GM21447 (cell line): ENCODE measurements around the gene SESN1.

Experiments used
- ATAC-seq: cut with Tn5 transposase; IDR thresholded peaks from one replicate; pipeline ENCODE4 v1.9.1; 2021; ENCODE audit not compliant: unreplicated experiment

Gene SESN1

GRCh38 chr6:109031416-109031815, 63.2 kb downstream of the SESN1 start:
- ATAC-seq = no peak

DNA sequence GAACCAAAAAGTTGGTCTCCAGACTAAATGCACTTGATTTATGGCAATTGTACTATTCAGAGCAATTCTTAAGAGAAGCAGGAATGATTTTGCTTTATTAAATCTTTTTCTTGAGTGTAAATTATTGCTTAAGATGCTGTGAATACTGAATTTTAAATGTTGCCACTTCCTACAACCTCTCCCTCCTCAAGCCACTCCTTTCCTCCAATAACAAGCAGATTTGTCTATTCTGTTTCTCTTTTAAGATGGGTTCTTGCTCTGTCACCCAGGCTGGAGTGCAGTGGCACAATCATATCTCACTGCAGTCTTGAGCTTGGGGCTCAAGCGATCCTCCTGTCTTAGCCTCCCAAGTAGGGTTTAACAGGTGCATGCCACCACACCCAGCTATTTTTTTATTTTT, 65.3 kb downstream of the SESN1 start:
- no peak for ATAC-seq

GRCh38 chr6:109028439-109028838, 66.2 kb downstream of the SESN1 start:
- ATAC-seq = no peak

GRCh38 chr6:109027964-109028363, 66.7 kb downstream of the SESN1 start:
- ATAC-seq = no peak

DNA sequence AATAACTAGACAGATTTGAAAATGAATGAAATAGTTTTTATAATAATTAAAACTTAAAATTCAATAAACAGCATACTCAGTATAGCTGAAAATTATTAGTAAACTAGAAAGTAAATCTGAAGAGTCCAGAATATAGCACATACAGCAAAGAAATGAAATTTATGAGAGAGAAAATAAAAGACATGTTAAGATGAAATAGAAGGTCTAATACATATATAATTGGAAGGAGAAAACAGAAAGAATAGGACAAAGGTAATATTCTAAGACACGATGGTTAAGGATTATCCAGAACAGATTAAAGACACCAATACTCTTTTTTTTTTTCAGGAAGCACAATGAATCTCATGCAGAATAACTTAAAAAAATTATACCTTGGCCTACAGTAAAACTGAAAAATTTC, 69.0 kb downstream of the SESN1 start:
- no peak for ATAC-seq

GRCh38 chr6:109024784-109025183, 69.9 kb downstream of the SESN1 start:
- no peak for ATAC-seq

DNA sequence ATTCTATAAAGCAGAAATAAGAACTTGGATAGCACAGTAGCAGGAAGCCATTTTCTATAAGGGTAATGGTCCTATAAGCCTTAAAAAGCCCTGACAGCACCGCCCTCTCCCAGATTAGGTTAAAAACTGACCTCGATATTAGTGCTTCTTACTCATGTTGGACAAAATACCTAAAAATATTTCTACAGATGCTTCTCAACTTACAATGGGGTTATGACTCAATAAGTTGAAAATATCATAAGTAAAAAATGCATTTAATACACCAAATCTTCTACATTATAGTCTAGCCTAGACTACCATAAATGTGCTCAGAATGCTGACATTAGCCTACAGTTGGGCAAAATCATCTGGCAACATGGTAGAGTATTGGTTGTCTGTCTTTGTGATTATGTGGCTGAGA, 70.3 kb downstream of the SESN1 start:
- no peak for ATAC-seq

- ATAC-seq = no peak
Measured at GRCh38 chr6:109023356-109023925, 71.2 kb downstream of the SESN1 start.

DNA sequence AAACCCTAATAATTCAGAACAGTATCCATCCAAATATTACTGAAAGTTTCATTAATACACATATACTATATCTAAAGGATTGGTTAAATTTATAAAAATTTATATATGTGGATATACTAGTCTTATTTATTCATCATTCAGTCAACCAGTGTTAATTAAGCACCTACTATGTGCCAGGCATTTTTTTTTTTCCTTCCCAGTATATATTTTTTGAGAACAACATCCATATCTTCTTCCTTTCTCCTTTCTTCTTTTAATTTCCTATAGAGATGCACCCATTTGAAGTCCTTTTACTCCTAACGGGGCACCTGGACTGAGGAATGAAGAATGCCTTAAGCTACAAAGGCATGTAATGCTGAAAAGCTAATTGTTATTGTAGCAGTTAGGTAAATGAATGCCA, 72.8 kb downstream of the SESN1 start:
- no peak for ATAC-seq

DNA sequence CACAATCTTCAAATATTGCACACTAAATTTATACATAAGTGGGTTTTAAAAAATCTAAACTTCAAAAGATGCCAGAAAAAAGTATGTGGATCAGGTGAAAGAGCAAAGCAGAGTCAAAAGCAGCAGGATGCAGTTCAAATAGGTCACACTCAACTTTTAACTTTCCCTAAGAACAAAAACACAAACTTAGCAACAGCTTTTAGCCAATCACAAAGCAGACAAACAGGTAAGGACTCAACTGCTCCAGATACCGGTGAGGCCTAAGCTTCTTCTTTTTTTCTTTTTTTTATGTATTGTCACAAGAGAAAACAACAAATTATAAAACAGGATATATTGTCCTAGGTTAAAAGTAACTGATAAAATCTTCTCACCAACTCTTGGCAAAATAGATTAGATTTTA, 74.7 kb downstream of the SESN1 start:
- ATAC-seq = no peak

DNA sequence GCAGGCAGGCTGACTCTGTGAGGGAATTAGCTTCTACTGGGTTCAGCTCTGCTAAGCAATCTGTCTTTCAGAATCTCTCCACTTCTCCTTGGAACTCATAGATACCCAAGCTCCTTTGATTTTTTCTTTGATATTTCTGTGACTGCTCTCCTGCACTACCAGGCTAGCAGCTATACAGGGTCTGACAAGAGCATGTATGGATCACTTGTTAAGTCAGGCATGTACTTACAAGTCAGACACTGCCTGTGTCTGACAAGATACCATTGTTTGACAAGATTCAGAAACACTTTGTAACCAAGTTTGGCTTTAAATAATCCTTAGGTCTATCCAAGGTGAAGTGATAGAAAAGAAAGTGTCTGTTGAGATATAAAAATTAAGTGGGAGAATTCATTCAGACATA, 79.5 kb downstream of the SESN1 start:
- no peak for ATAC-seq

GRCh38 chr6:109014606-109015005, 80.0 kb downstream of the SESN1 start:
- no peak for ATAC-seq

- ATAC-seq = no peak
Measured at GRCh38 chr6:109013656-109014305, 80.9 kb downstream of the SESN1 start.

GRCh38 chr6:109010705-109011102, 83.9 kb downstream of the SESN1 start:
- no peak for ATAC-seq

DNA sequence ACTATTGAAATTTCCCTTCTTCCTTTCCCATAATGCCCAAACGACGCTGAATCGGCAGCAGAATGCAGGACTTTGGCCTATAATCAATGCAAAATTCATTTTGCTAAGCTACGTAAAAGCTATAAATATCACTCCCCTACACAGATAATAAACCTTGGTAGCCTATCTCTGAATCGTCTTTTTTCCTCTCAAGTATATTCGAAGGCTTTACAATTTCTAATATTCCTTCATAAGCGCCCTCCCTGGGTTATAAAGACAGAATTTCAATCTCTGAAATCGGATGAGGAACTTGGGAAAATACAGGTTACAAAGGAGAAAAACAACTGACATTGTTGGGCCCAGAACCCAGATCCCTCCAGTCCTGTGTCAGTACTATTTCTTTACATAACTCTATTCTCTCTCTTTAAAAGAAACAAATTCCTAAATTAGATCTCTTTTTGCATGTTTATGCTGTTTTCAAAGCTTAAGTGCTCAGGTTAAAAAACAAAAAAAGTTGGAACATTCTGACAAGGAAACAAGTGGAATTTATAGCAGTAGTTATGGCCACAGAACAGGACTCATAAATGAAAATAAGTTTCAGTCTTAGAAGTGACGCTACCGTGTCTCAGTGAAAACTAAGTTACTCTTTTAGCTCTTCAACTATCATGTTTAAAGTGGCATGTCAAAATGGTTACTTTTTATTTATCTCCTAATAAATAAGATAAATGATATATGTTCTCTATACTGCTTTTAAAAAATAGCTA, 84.5 kb downstream of the SESN1 start:
- no peak for ATAC-seq

DNA sequence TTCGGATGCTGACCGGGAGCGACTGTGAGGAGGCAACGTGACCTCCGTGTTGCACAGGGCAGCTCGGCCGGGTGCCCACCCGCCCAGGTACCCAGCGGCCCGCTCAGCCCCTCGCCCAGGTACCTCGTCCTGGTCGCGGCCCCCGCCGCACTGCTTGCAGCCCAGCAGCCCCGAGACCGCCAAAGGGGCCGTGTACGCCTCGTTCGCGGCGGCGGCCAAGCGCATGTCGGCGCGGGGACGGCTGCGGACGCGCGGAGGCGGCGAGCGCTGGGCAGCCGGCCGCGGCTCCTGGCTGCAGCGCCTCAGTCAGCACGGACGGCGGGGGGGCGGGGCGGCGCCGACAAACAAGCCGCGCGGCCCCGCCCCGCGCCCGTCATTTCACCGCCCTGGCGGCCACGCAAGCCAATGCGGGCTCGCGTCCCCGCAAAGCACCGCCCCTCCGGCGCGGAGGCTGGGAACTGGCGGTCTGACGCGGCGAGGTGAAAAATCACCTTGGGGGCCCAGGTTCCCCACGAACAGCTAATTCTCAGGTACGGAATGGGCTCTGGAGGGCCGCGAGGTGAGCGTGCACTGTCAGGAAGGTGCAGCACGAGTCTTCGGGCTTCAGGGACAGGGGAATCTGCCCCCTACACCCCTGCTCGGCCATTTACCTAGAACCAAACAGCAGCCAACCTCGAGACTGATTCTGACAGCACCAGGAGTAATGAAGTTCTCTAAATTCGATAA, 85.2 kb downstream of the SESN1 start:
- peak; percentile 86 for ATAC-seq

DNA sequence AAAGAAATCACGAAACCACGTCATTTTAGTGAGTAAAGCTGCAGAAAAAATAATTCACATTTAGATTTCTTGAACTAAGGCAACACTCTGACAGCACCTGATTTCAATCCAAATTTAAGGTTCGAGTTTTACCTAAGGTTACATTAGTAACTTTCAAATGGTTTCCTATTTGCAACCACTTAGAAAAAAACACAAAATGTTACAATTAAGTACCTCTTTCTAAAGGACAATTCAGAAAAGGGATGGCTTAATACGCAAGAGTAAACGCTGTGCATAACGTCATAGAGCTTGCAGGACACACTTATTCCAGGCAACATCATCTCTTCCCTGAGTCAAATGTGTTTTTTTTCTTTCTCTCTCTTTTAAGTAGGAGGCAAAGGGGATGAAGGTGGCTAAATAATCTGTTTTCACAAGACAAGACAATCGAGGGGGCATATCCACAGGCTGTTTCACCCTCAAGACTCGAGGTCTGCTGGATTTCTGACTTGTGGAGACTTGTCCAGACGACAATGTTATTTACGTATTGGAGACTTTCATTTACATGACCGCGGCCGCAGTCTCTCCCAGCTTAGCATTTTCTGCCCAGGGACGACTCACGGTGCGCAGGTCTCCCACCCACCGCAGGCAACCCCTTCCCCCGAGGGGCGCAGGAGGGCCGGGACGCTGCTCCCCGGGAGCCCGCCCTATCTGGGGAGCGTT, 86.0 kb downstream of the SESN1 start:
- ATAC-seq = peak; percentile 15

GRCh38 chr6:109008054-109008453, 86.6 kb downstream of the SESN1 start:
- ATAC-seq = no peak

GRCh38 chr6:109007521-109007920, 87.1 kb downstream of the SESN1 start:
- no peak for ATAC-seq

DNA sequence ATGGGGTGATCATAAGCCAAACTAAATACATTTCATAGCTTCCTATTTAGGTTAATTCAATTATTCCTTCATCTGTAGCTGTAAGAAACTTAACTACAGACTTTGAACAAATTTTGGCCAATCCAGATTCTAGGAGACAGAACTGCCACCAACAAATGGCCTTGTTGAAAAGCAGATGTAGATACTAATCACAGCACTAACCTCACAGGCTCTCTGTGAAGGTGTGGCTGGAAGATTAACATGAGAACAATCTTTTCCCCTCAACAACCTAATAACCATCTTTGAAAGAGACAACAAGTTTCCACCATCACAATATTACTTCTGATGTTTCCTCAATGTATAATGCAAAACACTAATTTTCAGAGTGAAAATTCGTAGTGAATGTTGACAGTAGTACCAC, 87.8 kb downstream of the SESN1 start:
- ATAC-seq = no peak

DNA sequence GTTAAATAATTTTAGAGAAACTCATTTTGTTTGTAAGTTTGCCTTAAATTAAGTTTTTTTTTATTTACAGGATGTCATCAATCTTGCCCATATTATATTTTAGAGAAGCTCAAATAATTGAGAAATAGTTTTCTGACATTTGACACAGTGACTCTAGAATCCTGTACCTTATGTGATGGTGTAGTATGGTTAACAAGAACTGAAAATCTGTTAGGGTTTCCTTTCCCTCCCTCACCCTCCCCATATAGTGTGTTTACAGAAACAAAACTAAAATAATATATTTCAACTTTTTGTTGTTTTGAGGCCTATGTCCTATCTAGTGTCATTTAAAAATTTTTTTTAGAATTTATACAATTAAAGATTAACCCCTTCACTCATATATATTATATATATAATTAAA, 91.8 kb downstream of the SESN1 start:
- ATAC-seq = no peak
